ENCODE results near the gene NAA35. TPM values are rescaled to one million over a fixed set of nuclear protein-coding genes. Genes with fewer than 3 reads are reported as not detected.

Gene NAA35
- total RNA-seq, 8 experiments from 2014 or later = 14.8 to 38.7 (median 30.3) TPM

- Histone ChIP-seq H3K4me1 (replicated peaks in 1 of 2) (no peaks in the 10 kb centered on the region), H3K27ac (no peak overlapping the region), H3K4me3 (no peak overlapping the region)
- WGBS, 10 experiments = 60 to 100% (median 95%) methylated on average over 1 to 11 of the region's 16 CpGs; no CpG with 5 or more reads in 1 of the 10 experiments
- in situ Hi-C loops (cut with MboI; ENCODE audit: low pct_unique_long_range_greater_than_20kb in 2 of 9, low sequenced_read_pairs in 9 of 9, unreplicated experiment in 9 of 9) = no loop called here
- no peak for ATAC-seq (replicated peaks in 6 of 8)
Observed at GRCh38 chr9:86062845-86063693, 122.1 kb downstream of the NAA35 start.

GRCh38 chr9:86064220-86064619, 123.3 kb downstream of the NAA35 start:
- Histone ChIP-seq H3K27ac (no peak overlapping the region), H3K4me1 (replicated peaks in 1 of 2) (no peaks in the 10 kb centered on the region), H3K4me3 (no peak overlapping the region)
- 83 to 100% (median 93%) methylated on average over 2 of the region's 2 CpGs; no CpG with 5 or more reads in 6 of the 10 experiments for WGBS, 10 experiments
- in situ Hi-C loops (cut with MboI; ENCODE audit: low pct_unique_long_range_greater_than_20kb in 2 of 9, low sequenced_read_pairs in 9 of 9, unreplicated experiment in 9 of 9) = no loop called here
- no peak for ATAC-seq (replicated peaks in 6 of 8)

GRCh38 chr9:86069206-86069869, 128.4 kb downstream of the NAA35 start:
- 59 to 100% (median 94%) methylated on average over 1 to 7 of the region's 7 CpGs for WGBS, 10 experiments
- Histone ChIP-seq H3K4me1 (replicated peaks in 1 of 2) (no peaks in the 10 kb centered on the region), H3K4me3 (no peak overlapping the region), H3K27ac (no peak overlapping the region)
- in situ Hi-C loops (cut with MboI; ENCODE audit: low pct_unique_long_range_greater_than_20kb in 2 of 9, low sequenced_read_pairs in 9 of 9, unreplicated experiment in 9 of 9) = no loop called here
- ATAC-seq (replicated peaks in 6 of 8) = no peak

Other genes with a start within 250 kb of the NAA35 start
- 10 to 100 TPM; 16.0 to 86.5 (median 66.2) TPM for gene AGTPBP1, start 199.2 kb upstream of the NAA35 start, total RNA-seq
- gene GOLM1, start 158.4 kb downstream of the NAA35 start, total RNA-seq = 100 to 1,000 TPM in 3 of 8 experiments, 10 to 100 TPM in 5; 32.9 to 389 (median 58.4) TPM

All from motor neuron (in vitro differentiated cells).